HL-60 (cell line): ENCODE measurements around the gene TENM4.
"Not testable (repeated sequence)": the region's sequence is repeated elsewhere in the genome, so short reads cannot be mapped to it uniquely, and the experiment has no call there.

Source experiments
- DNase-seq, 2 experiments: peaks; one replicate each; pipeline ENCODE4 v3.0.0-alpha.2; 2010 to 2020; ENCODE audit warnings: low read depth in 1 of 2, low spot score in 1 of 2
- H3K27ac ChIP-seq: fragments of 250-450 bp; sonication (Bioruptor Pico); replicated peaks from 2 replicates; pipeline ENCODE4 v1.5.1; 2020; ENCODE audit warnings: mild to moderate bottlenecking, moderate library complexity
- H3K27me3 ChIP-seq: fragments of 250-450 bp; sonication (Bioruptor Pico); 2 replicates; pipeline ENCODE4 v1.5.1; 2021; ENCODE audit warnings: mild to moderate bottlenecking, moderate library complexity; ENCODE audit not compliant: insufficient read depth, poor library complexity, severe bottlenecking
- H3K4me3 ChIP-seq: replicated peaks from 2 replicates; pipeline ENCODE4 v1.5.1; 2011; ENCODE audit warnings: mild to moderate bottlenecking, control low read depth, low read length; ENCODE audit not compliant: insufficient read depth
- GABPA ChIP-seq: IDR thresholded peaks from 2 replicates; pipeline ENCODE4 v1.6.1; 2012; ENCODE audit warnings: low read depth
- POLR2AphosphoS5 ChIP-seq: IDR thresholded peaks from 2 replicates; pipeline ENCODE4 v1.6.1; 2012; ENCODE audit warnings: low read depth
- SPI1 ChIP-seq: IDR thresholded peaks from 2 replicates; pipeline ENCODE4 v1.6.1; 2012; ENCODE audit warnings: low read depth, mild to moderate bottlenecking, borderline replicate concordance
- TF ChIP-seq, protein P1 (sequence below): IDR thresholded peaks from one replicate; pipeline ENCODE4 v1.5.1; 2011; ENCODE audit warnings: low read length, control low read depth, inconsistent platforms; ENCODE audit not compliant: insufficient read depth
- TF ChIP-seq, protein P2 (sequence below): IDR thresholded peaks from 2 replicates; pipeline ENCODE4 v1.6.1; 2012; ENCODE audit warnings: low read depth; ENCODE audit not compliant: insufficient replicate concordance

The TENM4 gene

DNA sequence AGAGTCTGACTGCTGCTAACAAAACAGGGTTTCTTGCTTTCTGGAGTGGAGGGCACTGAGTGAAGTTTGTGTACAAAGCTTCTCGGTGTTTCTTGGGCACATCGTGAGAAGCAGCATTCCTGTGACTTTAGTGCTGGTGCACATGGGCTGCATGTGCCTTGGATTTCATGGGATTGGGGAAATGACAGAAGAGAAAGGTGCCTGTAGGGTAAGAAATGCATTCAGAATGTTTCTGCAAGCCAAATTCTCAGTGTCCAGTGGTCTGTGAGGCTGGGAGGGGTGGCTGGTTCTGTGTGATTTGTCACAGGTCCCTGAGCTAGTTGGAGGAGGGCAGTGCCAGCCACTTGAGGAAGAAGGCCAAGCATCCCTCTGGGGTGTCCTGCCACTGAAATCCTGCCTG is 462.0 kb downstream of the TENM4 start:
- TF ChIP-seq POLR2AphosphoS5 = no peak
- no peak for TF ChIP-seq GABPA
- DNase-seq = no peak
- H3K4me3 ChIP-seq = no peak overlapping the region
- no peak overlapping the region for H3K27ac ChIP-seq
- peaks cover 2% of the 10 kb centered on the region for H3K27me3 ChIP-seq

DNA sequence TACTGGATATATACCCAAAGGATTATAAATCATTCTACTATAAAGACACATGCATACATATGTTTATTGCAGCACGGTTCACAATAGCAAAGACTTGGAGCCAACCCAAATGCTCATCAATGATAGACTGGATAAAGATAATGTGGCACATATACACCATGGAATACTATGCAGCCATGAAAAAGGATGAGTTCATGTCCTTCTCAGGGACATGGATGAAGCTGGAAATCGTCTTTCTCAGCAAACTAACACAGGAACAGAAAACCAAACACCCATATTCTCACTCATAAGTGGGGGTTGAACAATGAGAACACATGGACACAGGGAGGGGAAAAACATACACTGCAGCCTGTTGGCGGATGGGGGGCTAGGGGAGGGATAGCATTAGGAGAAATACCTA is 463.0 kb downstream of the TENM4 start:
- not testable (repeated sequence) for H3K27me3 ChIP-seq

DNA sequence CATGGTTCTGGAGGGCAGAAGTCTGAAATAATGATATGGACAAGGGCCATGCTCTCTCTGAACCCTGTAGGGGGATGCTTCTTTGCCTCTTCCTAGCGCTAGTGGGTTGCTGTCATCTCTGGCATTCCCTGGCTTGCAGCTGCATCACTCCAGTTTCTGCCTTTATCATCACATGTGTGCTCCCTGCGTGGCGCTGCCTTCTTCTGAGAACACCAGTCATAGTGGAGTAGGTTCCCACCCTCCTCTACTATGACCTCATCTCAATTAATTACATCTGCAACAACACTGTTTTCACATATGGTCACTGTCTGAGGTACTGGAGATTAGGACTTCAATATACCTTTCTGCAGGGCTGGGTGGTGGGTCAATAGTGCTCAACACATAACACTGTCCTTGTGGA is 463.8 kb downstream of the TENM4 start:
- H3K27ac ChIP-seq = no peak overlapping the region
- no peak for DNase-seq
- peaks cover 2% of the 10 kb centered on the region for H3K27me3 ChIP-seq
- no peak overlapping the region for H3K4me3 ChIP-seq
- TF ChIP-seq GABPA = no peak
- TF ChIP-seq, protein P1, sequence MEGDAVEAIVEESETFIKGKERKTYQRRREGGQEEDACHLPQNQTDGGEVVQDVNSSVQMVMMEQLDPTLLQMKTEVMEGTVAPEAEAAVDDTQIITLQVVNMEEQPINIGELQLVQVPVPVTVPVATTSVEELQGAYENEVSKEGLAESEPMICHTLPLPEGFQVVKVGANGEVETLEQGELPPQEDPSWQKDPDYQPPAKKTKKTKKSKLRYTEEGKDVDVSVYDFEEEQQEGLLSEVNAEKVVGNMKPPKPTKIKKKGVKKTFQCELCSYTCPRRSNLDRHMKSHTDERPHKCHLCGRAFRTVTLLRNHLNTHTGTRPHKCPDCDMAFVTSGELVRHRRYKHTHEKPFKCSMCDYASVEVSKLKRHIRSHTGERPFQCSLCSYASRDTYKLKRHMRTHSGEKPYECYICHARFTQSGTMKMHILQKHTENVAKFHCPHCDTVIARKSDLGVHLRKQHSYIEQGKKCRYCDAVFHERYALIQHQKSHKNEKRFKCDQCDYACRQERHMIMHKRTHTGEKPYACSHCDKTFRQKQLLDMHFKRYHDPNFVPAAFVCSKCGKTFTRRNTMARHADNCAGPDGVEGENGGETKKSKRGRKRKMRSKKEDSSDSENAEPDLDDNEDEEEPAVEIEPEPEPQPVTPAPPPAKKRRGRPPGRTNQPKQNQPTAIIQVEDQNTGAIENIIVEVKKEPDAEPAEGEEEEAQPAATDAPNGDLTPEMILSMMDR = no peak
- TF ChIP-seq POLR2AphosphoS5 = no peak
- TF ChIP-seq, protein P2, sequence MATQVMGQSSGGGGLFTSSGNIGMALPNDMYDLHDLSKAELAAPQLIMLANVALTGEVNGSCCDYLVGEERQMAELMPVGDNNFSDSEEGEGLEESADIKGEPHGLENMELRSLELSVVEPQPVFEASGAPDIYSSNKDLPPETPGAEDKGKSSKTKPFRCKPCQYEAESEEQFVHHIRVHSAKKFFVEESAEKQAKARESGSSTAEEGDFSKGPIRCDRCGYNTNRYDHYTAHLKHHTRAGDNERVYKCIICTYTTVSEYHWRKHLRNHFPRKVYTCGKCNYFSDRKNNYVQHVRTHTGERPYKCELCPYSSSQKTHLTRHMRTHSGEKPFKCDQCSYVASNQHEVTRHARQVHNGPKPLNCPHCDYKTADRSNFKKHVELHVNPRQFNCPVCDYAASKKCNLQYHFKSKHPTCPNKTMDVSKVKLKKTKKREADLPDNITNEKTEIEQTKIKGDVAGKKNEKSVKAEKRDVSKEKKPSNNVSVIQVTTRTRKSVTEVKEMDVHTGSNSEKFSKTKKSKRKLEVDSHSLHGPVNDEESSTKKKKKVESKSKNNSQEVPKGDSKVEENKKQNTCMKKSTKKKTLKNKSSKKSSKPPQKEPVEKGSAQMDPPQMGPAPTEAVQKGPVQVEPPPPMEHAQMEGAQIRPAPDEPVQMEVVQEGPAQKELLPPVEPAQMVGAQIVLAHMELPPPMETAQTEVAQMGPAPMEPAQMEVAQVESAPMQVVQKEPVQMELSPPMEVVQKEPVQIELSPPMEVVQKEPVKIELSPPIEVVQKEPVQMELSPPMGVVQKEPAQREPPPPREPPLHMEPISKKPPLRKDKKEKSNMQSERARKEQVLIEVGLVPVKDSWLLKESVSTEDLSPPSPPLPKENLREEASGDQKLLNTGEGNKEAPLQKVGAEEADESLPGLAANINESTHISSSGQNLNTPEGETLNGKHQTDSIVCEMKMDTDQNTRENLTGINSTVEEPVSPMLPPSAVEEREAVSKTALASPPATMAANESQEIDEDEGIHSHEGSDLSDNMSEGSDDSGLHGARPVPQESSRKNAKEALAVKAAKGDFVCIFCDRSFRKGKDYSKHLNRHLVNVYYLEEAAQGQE = no peak
- TF ChIP-seq SPI1 = no peak

More for the DNA sequence above, 463.0 kb downstream of the TENM4 start:
- H3K27ac ChIP-seq, DNase-seq, H3K4me3 ChIP-seq: not testable (repeated sequence)

DNA sequence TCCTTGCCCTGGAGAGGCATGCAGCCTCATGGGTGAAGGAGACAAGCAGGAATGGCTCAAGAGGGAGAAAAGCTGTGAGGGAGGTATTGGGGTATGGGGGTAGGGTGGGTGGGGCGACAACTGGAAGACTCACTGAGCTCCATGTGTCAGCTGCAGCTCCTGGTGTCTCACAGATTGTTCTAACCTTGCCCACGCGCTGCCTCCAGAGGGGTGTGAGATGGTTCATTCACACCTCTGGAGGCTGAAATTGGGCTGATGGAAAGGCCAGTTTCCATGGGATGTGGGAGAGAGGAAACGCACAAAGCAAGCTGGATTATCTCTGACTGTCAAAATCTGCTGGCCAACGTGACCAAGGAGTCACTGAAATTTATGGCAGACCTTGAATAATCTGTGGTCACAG is 465.7 kb downstream of the TENM4 start:
- TF ChIP-seq POLR2AphosphoS5 (no peak), GABPA (no peak), SPI1 (no peak)
- TF ChIP-seq, protein P2 = no peak
- TF ChIP-seq, protein P1 = no peak
- Histone ChIP-seq H3K27me3 (peaks cover 2% of the 10 kb centered on the region), H3K4me3 (no peak overlapping the region), H3K27ac (no peak overlapping the region)
- no peak for DNase-seq

DNA sequence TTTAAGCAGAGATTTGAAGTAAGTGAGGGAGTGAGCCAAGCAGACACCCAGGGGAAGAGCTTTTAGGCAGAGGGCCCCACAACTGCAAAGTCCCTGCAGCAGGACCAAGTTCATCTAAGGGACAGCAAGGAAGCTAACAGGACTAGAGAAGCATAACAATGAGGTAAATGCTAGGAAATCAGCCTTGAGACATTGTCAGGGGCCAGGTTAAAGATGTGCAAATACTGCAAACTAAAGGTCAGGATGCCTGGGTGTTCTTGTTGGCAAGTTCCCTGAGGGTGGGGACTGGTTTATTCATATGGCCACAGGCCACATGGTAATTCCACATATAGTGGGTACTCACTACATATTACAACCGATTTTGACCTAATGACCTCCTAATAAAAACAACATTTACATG is 467.0 kb downstream of the TENM4 start:
- Histone ChIP-seq H3K4me3 (no peak overlapping the region), H3K27ac (no peak overlapping the region), H3K27me3 (no peaks in the 10 kb centered on the region)
- TF ChIP-seq POLR2AphosphoS5 (no peak), GABPA (no peak), SPI1 (no peak)
- TF ChIP-seq, protein P2 = no peak
- TF ChIP-seq, protein P1 = no peak
- DNase-seq = no peak
